NCI-H69 (cell line): ENCODE results near the gene TFB1M.
"Not testable (repeated sequence)": the region's sequence is repeated elsewhere in the genome, so short reads cannot be mapped to it uniquely, and the experiment has no call there.

Experiments used
- DNase-seq: peaks from one replicate; lab custom pipeline; 2025; lab: John Stamatoyannopoulos, UW

Gene TFB1M

DNA sequence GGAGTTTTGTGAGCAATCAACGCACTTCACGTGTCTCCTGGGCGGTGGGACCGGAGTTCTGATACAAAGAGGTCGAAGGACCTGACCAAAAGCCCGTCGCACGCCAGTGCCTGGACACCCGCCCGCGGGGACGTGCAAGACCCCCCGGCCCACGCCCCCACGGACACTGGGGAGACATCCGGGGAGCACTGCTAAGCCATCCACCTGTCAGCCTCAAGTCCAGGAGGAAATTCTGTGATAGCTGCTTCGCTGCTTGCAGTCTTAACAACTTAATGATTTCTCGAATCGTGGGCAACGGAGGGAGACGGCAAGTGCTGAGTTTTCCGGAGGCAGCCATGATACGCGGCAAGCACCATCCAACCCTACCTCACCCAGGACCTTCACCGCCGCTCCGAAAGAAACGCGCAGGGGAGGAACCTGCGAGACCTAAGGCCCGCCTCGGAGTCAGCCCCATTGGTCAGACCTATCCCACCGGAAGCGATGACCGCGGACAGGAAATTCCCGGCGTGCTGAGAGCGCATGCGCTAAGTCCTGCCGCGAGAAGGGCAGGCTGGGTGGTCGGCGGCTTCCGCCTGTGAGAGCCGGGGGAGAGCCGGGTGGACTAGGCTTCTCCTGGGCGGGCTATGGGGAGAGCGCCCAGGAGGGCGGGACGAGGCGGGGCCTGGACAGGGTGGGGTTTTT lies at the start of gene TFB1M:
Gene TFB1M (minus strand): TSS at position 393 of the 681 bp plus-strand sequence. CDS start 56 bp downstream, at position 337.
- DNase-seq = peak; percentile 99

DNA sequence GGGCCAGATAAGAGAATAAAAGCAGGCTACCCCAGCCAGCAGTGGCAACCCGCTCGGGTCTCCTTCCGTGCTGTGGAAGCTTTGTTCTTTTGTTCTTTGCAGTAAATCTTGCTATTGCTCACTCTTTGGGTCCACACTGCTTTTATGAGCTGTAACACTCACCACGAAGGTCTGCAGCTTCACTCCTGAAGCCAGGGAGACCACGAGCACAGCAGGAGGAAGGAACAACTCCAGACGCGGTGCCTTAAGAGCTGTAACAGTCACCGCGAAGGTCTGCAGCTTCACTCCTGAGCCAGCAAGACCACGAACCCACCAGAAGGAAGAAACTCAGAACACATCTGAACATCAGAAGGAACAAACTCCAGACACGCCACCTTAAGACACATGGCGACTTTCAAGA lies 49.7 kb upstream of the TFB1M start:
- not testable (repeated sequence) for DNase-seq

DNA sequence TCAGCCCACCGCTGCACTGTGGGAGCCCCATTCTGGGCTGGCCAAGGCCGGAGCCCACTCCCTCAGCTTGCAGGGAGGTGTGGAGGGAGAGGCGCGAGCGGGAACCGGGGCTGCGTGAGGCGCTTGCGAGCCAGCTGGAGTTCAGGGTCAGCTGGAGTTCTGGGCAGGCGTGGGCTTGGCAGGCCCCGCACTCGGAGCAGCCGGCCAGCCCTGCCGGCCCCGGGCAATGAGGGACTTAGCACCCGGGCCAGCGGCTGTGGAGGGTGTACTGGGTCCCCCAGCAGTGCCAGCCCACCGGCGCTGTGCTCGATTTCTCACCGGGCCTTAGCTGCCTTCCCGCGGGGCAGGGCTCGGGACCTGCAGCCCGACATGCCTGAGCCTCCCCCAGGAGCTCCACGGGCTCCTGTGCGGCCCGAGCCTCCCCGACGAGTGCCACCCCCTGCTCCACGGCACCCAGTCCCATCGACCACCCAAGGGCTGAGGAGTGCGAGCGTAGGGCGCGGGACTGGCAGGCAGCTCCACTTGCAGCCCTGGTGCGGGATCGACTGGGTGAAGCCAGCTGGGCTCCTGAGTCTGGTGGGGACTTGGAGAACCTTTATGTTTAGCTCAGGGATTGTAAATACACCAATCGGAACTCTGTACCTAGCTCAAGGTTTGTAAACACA lies 48.8 kb upstream of the TFB1M start:
- DNase-seq = not testable (repeated sequence)

DNA sequence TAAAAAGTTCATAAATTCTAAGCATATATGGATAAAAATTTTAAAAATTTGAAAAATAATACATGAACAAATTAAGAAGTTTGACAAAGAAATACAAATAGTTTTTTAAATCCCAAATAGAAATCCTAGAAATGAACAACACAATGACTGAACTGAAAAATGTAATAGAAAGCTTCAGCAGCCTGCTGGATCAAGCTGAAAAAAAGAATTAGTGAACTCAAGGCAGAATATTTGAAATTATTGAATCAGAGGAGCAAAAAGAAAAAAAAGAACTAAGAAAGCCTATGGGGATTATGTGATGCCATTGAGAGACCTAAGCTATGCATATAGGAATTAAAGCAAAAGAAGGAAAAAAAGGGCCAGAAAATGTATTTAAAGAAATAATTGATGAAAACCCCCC lies 39.9 kb upstream of the TFB1M start:
- no peak for DNase-seq

DNA sequence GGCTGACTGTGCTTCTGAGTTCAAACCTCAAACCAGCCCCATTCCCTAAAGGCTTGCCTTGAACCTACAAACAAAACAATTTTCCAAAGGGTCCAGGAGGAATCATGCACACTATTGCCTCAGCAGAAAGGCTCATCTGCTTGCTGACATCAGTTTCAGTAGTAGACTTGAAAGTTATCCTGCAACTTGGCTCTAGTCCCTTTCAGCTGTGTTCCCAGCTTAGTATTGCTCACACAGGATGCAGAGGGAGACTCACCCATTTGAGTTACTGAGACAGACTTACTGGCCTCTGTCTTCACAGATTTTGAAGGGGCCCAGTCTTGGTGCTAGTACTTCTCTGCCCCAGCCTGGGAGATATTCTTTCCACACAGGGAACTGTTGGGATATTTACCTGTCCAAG lies 38.5 kb upstream of the TFB1M start:
- DNase-seq = no peak

DNA sequence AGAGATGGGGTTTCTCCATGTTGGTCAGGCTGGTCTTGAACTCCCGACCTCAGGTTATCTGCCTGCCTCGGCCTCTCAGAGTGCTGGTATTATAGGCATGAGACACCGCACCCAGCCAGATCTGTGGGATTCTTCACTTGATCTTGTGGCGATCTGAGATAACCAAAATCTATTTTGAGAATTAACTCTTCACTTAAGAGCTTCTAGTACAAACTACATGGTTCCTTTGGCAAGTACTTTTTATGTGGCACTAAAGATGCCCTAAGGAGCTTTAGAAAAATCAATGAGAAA lies 37.8 kb upstream of the TFB1M start:
- no peak for DNase-seq

DNA sequence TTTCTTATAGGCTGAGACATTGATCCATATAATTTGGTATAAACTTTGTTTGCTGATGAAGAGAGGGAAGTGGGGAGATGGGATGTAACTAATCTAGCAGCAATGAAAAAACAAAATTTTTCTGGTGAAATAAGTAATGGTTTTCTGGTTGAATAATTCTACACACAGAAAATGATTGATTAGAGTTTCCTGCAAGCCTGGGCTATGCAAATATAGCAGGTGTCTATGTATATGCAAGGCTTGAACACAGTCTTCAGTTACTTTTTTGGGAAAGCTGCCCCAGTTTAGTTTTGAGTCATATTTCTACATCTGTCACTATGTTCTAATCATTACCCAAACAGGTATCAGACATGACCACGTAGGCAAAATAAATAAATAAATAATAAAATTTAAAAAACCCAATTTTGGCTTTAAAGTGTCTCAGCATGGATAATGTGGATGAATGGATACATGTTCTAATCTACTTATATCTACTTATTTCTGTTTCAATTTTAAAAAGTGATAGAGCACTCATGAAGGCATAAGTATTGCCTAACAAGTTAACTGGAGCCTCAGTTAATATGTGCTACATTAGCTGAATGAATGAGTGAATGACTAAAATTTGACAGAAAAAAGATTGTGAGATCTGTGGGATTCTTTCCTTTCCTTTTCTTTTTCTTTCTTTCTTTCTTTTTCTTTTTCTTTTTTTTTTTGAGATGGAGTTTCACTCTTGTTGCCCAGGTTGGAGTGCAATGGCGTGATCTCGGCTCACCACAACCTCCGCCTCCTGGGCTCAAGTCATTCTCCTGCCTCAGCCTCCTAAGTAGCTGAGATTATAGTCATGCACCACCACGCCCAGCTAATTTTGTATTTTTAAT lies 37.2 kb upstream of the TFB1M start:
- DNase-seq = no peak

DNA sequence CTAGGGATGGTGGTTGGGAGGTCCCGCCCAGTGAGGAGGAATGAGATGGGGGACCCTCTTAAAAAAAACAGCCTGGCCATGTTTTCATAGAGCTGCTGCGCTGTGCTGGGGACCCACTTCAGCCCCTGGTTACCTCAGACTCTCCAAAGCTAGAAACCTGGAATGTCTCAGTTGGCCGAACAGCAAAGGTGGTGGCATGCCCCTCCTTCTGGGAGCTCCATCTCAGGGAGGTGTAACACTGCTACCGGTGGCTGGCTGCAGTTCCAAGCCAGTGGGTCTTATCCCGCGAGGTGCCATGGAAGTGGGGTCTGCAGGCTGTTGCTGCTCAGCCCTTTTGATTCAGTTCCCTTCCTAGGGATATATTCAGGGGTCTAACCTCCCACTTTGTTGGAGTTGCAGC lies 35.7 kb upstream of the TFB1M start:
- DNase-seq = no peak

DNA sequence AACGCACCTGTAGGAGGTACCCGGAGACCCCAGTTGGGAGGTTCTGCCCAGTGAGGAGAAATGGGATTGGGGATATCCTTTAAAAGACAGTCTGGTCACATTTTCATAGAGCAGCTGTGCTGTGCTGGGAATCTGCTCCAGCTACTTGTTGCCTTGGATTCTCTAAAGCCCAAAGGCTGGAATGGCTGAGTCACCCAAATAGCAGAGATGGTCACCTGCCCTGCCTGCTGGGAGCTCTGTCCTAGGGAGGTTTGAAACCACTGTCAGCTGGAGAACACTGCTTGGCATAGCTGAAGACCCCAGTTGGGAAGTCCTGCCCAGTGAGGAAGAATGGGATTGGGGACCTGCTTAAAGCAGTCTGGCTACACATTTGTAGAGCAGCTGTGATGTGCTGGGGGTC lies 34.8 kb upstream of the TFB1M start:
- no peak for DNase-seq

DNA sequence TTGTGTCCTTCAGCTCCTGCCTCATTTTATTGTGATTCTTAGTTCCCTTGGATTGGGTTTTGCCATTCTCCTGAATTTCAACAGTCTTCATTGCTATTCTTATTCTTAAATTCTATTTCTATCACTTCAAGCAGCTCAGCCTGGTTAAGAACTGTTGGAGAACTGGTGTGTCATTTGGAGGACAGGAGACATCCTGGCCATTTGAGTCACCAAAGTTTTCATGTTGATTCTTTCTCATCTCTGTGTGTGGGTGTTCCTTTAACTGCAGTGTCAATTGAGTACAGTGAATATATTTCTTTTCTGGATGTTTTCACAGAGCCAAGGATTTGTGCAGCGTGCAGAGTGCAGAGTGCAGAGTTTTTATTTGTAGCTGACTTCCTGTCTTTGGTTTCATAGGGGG lies 33.5 kb upstream of the TFB1M start:
- no peak for DNase-seq

DNA sequence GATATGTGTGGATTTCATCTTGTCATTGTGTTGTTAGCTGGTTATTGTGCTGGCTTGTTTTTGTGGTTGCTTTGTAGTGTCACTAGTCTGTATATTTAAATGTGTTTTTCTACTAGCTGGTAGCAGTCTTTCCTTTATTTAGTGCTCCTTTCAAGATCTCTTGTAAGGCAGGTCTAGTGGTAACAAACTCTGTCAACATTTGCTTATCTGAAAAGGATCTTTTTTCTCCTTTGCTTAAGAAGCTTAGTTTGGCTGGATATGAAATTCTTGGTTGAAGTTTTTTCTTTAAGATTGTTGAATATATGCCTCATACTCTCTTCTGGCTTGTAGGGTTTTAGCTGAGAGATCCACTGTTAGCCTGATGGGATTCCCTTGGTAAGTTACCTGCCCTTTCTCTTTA lies 32.7 kb upstream of the TFB1M start:
- no peak for DNase-seq

DNA sequence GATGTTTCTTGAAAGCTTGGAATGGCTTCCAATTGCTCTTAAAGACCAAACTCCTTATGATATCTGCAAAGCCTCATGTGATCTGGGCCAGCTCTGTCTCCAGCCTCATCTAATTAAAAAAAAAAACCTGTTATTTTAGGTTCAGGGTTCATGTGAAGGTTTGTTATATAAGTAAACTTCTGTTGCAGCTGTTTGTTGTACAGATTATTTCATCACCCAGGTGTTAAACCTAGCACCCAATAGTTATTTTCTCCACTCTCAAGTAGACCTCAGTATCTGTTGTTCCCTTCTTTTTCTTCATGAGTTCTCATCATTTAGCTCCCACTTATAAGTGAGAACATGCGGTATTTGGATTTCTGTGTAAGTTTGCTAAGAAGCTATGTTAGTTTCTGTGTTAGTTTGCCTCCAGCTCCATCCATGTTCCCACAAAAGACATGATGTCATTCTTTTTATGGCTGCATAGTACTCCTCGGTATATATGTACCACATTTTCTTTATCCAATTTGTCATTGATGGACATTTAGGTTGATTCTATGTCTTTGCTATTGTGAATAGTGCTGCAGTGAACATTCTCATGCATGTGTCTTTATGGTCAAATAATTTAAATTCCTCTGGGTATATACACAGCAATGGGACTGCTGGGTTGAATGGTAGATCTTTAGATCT lies 30.2 kb upstream of the TFB1M start:
- DNase-seq = no peak

DNA sequence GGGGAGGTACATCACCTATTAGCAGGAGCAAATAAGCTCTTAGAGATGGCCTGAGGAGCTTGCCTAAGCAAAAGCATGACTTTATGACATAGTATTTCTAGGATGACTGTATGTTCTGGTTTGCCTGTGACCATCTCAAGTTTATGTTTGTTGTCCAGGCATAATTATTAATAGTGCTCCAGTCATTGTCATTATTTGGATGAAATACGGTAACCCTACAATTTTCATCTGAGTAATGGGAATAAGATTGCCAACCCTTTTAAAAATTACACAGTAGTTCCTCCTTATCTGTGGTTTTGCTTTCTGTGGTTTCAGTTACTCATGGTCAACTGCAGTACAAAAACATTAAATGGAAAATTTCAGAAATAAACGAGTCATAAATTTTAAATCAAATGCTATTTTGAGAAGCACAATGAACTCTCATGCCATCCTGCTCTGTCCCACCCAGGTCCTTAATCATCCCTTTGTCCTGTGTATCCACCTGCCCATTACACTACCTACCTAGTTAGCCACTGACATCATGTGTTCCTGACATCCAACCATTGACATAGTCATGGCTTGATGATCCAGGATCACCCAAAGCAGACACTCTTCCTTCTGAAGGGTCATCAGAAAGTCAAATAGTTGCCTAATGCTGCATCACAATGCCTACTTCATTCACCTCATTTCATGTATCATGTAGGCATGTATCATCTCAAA lies 27.0 kb upstream of the TFB1M start:
- DNase-seq = no peak

DNA sequence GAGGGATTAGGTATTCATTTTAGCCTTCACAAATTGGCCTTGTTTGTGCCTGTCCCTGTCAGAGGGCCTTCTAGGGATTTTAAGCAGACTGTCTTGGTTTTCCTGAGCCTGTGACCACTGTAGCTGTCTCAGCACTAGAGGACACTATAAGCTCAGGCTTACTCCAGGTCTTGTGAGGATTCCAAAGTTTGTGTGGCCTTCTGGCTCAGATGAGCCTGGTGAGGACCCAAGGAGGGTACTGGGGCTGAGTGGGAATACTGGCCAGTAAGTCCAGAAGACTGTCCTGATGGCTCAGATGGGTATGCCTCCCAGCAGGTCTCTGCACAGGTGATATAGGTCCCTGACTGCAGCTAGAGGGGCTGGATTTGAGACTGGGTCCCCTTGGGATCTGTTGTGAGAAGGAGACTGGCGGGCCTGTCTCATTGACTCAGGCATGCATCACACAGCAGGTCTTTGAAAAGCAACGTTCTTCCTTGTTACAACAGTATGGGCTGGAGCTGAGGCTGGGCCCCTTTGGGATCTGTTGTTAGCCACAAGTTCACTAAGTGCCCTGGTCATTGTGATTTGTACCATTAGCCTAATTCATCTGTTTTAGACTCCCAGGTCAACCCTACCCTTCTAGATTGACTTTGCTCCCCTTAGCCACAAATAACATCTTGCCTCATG lies 26.3 kb upstream of the TFB1M start:
- DNase-seq = peak; percentile 11

DNA sequence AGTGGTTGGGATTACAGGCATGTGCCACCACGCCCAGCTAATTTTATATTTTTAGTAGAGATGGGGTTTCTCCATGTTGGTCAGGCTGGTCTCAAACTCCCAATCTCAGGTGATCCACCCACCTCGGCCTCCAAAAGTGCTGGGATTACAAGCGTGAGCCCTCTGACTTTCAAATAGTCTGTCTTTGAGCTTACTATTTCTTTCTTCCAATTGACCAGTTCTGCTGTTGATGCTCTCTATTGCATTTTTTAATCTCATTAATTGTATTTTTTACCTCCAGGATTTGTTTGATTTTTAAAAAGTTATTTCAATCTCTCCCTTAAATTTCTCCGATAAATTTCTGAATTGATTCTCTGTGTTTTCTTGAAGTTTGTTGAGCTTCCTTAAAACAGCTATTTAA lies 25.6 kb upstream of the TFB1M start:
- not testable (repeated sequence) for DNase-seq

DNA sequence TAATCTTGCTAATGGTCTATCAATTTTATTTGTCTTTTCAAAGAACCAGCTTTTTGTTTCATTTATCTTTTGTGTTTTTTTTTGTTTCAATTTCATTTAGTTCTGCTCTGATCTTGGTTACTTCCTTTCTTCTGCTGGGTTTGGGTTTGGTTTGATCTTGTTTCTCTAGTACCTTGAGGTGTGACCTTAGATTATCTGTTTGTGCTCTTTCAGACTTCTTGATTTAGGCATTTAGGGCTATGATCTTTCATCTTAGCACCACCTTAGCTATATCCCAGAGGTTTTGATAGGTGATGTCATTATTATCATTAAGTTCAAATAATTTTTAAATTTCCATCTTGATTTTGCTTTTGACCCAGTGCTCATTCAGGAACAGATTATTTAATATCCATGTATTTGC lies 24.0 kb upstream of the TFB1M start:
- not testable (repeated sequence) for DNase-seq

DNA sequence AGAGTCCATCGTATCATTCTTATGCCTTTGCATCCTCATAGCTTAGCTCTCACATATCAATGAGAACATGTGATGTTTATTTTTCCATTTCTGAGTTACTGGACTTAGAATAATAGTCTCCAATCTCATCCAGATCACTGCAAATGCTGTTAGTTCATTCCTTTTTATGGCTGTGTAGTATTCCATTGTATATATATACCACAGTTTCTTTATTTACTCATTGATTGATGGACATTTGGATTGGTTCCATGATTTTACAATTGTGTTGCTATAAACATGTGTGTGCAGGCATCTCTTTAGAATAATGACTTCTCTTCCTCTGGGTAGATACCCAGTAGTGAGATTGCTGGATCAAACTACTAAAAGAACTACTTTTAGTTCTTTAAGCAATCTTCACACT lies 21.0 kb upstream of the TFB1M start:
- DNase-seq = no peak

DNA sequence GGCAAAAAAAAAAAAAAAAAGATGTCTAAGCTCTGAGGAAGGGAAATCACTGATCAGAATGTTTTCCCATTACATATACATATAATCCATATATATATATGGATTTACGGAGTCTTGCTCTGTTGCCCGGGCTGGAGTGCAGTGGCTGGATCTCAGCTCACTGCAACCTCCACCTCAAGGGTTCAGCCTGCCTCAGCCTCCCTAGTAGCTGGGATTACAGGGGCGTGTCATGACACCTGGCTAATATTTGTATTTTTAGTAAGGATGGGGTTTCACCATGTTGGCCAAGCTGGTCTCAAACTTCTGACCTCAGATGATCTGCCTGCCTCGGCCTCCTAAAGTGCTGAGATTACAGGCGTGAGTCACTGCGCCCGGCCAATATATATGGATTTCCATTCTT lies 19.8 kb upstream of the TFB1M start:
- DNase-seq = not testable (repeated sequence)

DNA sequence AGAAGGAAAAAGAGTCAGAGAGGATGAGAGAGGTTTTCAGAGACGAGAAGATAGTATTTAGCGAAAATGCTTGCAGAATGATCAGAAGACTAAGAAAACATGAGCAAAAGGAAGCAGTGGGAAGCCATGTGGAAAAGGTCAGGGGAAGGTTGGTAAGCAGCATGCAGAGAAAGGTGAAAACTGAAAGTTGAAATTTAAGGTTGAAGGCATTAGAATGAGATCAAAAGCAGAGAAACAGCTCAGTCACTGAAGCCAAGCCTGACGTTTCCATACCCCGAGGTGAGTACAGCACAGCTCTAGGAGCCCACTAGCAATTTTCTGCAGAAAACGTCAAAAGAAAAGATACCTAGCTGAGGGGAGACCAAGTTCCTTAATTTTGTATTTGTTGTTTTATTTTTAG lies 19.1 kb upstream of the TFB1M start:
- DNase-seq = no peak

DNA sequence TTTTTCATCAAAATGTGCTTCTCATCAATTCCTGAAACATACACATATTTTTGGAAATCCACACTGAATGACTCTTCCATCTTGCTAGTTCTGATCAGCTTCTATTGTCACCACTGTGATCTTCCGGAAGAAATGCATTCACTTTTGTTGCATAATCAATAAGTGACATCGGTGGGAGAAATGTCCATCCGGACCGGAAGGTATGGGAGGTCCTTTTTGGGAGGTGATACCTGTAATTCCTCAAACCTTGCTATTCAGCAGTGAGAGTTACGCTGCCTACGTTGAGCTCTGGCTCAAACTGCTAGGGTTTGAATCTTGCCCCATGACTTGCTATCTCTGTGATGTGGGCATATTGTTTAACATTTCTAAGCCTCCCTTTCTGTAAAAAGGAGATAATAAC lies 16.6 kb upstream of the TFB1M start:
- DNase-seq = no peak

DNA sequence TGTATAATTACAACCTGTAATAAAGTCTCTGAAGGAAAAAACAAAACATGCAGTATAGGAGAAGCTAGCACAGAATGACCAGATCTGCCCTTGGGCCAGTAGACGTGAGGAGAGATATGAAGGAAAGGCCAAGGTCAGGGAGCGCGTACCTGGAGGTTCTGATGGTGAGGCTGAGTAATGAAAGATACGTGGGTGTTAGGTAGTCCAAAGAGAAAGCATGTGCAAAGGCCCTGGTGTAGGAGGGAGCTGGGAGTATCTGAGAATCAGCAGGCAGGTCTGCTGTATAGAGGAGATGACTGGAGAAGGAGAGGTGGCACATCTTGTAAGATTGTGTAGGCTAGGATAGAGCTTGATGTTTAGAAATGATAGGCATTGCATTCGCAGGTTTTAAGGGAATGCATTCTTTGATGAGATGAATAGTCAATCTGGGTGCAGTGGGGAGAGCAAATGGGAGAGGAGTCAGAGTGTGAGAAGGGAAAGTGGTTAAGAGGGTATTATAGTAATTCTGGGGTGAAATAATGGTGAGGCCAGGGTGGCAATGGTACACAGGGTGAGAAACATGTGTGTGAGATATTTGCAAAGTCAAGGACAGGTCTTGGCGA lies 15.9 kb upstream of the TFB1M start:
- DNase-seq = no peak
